Stromal cell of bone marrow (primary cell): ENCODE data around the gene FAM13B.

Experiments used
- DNase-seq: peaks from one replicate; pipeline ENCODE4 v3.0.0-alpha.2; 2012; ENCODE audit warnings: low read depth

Gene FAM13B

DNA sequence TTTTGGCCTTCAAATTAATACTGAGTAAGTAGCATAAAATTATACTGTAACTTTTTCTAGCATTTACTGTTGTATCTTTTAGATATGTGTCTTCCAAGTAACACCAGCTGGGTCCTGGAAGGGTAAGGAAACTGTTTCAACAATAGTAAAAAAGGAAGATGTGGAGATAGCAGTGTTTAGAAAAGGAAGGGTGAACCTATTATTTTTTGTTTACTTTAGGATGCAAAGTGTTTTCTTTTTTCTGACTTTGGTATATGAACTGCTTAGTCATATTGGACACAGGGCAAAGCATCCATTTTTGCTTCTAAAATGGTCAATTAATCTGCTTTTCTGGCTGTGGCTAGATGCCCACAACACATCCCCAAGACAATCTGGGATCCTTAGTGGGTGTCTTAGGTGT is 138.3 kb downstream of the FAM13B start:
- no peak for DNase-seq

GRCh38 chr5:137891849-137892248 is 141.0 kb downstream of the FAM13B start:
- no peak for DNase-seq

GRCh38 chr5:137890845-137891244 is 142.0 kb downstream of the FAM13B start:
- no peak for DNase-seq

DNA sequence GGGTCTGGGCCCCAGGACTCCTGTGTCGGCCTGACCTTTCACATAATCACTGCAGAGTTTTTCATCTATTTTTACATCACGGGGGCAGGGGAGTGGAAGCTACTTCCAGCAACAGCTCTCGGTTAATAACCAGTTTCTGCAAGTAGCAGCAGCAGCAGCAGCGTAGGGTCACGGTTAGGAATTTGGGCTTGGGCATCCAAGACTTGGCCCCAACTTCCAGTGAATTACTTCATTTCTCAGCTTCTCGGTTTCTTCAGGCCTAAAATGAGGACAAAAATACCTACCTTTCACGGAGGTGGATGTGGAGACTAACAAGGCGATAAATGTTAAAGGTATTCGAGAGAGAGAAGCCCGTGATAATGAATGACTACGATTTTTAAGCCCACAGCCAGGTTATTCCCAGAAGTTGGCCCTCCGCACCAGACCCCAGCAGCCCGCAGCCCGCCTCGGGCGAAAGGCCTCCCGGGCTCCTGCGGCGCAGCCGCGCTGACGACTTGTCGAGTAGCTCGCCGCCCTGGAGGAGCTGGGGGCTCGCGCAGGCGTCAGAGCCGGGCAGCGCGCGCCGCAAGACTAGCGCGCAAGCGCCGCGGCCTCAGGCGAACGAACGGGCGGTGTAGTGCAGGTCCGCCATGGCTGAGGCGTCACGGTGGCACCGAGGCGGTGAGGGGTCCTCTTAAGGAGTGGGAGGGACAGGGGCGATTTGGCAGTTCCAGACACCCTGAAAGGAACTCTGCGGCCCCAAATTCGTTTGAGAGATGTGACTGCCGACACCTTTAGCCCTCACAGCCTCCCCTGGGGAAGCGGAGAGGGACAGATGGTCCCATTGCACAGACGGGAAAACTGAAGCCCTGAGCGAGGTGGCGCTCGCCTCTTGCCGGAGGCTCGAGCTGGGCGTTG is 143.8 kb downstream of the FAM13B start, which contains the start of gene PKD2L2:
Gene PKD2L2 (plus strand): TSS at position 595 of the 897 bp plus-strand sequence. CDS start 35 bp downstream, at position 630.
- DNase-seq, result peak; percentile 75

DNA sequence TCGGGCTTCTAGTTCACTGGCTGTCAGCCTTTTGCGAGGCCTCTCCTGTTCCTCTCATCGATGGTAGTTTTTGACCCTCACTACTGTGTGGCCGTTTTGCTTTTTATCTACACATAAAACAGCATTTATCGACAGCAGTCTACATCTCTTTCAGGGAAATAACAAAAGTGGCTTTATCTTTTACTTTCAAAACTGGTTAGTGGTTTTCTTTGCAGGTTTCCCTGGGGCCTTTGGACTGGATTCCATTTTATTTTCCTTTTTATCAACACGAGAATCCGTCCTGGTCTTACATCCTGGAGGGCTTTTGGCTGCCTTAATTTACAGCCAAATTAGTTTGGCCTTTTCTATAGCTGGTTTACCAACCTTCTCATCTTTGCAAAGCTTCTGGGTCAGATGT is 144.4 kb downstream of the FAM13B start:
- DNase-seq, result peak; percentile 2
